HG02970 (cell line): ENCODE results near the gene ITFG2.

Source experiments
- ATAC-seq: cut with Tn5 transposase; IDR thresholded peaks from one replicate; pipeline ENCODE4 v1.9.1; 2021; ENCODE audit warnings: mild to moderate bottlenecking, moderate library complexity, moderate number of reproducible peaks; ENCODE audit not compliant: unreplicated experiment, low FRiP score

The ITFG2 gene

DNA sequence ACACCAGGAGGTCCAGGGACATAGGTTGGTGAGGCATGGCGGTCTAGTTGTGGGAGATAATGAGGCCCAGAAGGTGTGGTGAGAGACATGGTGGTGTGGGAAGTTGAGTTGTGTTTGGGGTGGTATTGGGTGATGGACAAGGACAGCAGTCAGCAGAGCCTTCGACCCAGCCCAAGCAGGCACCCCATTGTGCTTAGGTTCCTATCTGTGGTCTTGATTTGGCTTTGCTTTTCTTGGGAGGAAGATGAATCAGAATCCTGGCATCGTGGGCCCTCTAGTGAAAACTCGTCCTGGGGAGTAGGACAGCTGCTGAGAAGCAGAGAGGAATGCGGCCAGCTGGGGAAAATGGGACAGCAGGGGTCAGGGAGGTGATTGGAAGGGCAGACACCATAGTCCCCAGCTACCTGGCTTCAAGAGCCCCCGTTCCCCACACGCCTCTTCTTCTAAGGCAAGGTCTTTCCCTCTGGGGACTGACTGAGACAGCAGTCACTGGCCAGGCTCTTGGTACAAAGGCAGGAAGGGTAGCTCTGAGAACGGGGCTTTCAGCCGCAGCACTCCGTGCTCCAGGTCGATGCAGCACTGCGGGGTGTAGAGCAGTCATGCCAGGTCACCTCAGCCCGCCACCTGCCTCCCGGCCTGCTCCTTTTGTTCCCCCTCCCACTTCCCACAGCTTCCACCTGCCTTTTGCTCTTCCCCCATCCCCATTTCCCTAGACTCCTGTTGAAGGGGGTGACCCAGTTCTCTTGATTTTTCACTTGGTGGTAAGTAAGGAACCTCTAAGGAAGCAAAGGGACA lies 14.4 kb downstream of the ITFG2 start:
- no peak for ATAC-seq

DNA sequence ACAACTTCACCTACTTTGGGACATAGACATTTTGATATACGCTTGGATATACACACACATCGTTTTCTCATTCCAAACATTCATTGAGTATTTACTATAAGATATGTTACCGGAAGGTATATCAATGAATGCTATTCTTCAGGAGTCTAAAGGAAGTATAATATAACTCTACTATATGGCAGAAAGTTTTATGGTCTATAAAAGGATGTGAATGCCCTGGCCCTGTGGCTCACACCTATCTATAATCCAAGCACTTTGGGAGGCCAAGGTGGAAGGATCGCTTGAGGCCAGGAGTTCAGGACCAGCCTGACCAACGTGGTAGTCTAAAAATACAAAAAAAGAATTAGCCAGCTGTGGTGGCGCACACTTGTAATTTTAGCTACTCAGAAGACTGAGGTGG lies 16.8 kb downstream of the ITFG2 start:
- ATAC-seq = no peak

DNA sequence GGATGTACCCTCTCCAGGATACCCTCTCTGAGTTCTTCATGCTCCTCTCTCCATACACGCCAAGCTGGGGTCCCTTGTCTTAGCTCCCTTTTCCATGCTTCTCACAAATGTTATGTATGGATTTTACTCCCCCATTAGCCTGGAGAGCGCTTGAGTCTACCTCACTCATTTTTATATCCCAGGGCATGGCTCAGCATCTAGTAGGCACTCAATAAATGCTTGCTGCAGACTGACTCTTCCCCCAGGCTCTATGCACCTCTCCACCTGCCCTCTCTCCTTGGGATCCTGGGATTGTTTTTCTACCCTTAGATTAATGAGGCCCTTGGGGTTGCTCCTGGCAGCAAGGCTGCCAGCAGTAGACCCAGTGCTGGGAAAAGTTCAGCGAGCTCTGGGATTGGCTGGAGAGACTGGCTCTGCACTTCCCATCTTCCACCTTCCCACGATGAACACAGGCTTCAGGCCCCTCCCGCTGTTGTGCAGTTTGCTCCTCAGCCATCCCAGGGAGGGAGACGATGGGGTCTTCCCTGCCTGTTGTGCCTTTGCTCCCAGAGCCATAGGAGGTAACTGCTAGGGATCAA lies 20.2 kb downstream of the ITFG2 start:
- no peak for ATAC-seq

DNA sequence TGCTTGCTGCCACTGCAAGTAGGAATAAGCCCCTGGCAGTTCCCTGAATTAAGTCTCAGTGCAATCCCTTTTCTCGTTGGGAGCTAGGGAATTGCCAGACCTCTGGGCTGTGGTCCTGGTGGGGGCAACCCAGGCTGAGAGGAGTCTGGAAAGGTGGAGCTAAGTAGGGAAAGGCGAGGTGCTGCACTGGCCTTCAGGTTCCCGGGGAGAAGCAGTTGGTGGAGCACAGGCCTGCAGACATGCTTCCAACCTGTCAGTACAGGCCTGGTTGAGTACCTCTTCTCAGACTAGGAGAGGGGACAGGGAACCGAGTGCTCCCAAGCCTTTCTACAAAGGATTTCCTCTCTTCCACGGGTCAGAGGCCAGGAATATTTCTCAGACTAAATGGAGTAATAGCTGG lies 20.9 kb downstream of the ITFG2 start:
- ATAC-seq = no peak

DNA sequence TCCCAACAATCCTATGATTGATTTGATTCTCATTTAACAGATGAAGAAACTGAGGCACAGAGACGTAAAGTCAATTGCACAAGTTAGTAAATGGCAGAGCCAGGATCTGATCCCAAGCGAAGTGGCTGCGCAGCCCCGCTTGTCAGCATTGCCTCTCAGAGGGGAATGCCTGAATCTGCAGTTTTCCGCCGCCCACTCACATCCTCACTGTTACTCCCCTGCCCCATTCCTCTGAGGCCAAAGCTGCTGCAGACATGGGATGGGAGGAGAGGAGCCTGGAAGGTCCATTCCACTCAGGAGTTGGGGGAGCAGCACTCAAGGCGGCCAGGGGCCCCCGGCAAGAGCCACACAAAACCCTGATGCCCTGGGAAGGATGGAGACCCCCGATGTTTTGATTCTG lies 21.3 kb downstream of the ITFG2 start:
- ATAC-seq = no peak

DNA sequence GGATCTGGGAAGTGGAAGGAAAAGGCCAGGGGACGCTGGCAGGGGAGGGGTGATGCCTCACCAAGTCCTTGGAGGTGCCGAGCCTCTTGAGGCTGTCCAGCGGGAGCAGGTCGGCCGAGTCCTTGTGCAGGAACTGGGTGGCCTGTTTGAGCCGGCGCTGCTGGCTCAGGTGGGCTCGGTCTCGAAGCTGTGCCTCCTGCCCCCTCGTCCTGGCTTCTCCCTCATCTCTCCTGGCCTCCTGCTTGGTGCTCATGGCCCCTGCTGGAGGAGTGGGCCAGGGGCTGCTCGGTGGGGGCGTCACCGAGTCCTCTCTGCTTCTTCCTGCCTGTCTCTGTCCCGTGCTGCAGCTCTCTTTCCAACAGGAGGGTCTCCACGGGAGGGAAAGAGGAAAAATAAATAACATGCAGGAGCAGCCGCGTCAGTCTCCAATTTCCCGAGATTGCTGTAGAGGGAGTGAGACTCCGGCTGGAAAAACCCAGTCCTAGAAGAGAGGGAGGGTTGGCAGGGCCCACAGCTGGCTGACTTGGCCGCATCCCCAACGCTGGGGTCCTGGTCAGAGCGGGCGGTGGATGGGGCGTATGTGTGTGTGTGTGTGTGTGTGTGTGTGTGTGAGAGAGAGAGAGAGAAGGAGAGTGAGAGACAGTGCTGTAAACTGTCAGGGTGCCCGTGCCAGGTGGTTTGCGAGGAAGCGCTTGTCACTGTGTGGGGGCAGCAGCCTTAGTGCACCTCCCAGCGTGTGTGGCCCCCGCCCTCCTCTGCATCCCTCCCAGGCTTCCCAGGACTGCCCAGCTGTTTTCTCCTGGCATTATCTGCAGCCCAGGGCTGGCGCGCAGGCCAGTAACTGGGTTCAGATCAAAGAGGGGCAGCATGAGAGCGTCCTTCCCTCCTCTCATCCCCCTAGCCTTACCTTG lies 22.4 kb downstream of the ITFG2 start, which contains the start of gene NRIP2:
Gene NRIP2, minus strand, starts transcription at position 455 of the 911 bp plus-strand sequence. Its CDS starts 52 bp downstream, at position 403.
- no peak for ATAC-seq

DNA sequence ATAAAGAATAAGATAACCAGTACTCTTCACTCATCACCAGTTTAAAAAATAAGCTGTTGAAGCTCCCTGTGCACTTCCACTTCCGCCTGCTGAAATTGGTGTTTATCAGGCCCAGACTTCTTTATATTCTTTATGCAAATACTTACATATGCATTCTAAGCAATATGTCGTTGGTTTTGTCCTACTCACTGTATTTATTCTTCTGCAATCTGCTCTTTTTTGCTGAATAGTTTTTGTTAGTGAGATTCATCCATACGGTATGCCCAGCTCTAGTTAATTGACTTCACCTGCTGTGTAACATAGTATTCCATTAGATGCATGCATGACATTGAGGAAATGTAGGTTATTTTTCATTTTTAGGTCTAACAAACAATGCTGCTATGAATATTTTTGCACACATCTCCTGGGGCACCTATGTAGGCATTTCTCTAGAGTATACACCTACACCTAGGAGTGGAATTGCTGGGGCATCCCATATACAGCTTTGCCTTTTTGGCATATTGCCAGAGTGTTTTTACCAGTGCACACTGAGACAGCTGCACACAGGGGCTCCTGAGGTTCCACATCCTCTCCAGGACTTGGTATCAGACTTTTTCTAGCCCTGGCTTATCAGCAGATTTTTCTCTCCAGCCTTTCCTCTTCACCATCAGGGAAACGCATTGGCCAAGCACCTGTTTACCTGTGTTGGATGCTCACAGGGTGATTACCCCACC lies 23.4 kb downstream of the ITFG2 start:
- no peak for ATAC-seq

DNA sequence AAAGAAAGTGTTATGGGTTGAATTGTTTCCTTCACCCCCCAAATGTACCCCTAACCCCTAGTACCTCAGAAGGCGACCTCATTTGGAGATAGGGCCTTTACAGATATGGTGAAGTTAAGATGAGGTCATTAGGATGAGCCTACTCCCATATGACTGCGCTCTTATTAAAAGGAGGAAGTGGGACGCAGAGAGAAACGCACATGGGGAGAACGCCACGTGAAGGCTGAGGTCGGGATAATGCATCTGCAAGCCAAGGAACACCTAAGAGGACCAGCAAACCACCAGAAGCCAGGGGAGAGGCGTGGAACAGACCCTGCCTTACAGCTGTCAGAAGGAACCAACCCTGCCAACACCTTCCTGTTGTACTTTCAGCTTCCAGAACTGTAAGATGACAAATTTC lies 24.1 kb downstream of the ITFG2 start:
- no peak for ATAC-seq

DNA sequence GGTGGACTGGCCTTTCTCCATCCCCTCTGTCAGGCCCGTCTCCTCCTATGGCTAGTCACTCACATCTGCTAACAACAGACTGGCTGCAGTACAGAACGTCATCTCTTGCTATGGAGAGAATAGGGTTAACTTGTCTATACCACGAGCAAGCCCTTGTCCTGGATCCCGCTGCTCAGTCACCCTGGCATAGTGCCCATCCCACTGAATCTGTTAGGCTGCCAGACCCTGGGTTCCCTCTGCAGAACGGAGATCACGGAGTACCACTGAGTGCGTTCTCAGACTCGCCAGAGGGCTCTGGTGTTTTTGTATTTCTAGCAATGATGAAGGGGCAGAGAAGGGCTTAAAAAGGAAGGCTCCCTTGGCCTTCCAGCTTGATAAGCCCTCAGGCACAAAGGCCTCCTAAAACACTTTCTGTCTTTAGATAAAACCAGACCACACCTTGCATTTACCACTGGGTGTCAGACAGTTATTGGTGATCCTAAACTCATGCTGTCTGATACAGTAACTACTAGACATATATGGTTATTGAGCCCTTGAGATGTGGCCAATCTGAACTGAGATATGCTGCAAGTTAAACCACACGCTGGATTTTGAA lies 28.7 kb downstream of the ITFG2 start:
- ATAC-seq = no peak

DNA sequence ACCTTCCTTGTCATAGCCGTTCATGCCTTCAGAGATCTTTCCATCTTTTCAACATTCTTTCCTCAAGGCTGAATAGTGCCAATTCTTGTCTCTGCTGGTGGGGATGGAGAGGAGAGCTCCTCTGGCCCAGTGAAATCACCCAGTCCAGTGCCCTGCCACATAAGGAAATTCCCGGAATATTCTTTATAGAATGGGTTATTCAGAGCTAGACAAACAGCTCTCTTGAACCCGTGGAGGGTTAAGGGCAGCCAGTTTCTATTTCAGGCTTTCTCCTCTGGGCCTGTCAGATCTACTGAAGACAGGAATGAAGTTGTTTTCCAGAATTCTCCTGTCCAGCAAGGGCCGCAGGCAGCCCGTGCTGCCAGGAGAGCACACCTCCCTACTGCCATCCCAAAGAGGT lies 30.5 kb downstream of the ITFG2 start:
- no peak for ATAC-seq

DNA sequence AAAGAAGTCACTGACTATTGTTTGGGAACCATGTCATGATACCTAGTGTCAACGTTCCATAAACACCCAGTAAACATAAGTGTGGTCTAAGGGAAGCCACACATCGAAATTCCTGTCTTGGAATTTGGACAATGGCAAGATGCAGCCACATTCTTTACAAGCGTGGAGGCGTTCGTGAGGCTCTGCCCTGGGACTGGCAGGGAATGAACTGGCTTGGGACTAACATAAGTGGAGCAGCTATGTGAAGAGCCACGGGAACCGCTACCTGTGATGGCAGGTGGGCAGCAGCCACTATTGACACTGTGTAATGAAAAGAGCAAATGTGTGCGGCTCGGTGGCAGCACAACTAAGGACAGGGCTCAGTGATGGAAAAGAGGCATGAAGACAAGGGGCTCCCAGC lies 32.3 kb downstream of the ITFG2 start:
- ATAC-seq = no peak

DNA sequence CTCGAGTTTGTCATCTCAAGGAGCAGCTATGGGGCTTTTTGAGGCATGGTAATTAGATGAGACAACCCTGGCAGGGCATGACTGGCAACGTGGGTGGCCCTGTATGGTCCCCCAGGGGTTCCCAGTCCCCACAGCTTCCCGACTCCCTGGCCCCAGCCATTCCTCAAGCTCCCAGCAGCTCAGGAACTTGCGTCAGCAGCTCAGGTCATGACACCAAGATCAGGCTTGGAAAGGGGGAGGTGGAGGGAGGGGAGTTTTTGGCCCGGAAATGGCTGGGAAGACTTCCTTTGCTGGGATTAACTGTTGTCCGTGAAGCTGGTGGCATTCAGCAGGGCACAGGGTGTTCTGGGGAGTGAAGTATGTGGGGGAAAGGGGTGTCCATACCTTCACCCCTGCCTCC lies 32.8 kb downstream of the ITFG2 start:
- ATAC-seq = no peak

DNA sequence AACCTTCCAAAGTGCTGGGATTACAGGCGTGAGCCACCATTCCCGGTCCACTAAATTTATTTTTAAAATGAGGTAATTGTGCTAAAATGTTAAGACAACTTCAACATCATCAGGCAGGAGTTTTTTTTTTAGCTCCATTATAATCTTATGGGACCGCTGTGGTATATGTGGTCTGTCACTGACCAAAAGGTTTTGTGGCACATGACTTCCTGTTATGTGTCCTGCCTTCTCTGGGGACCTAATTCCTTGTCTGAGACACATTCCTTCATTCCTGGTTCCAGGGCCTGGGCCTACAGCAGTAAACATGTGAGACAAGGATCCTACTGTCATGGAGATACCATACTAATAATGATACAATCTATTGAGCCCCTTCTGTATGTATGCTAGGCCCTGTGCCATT lies 39.5 kb downstream of the ITFG2 start:
- ATAC-seq = no peak

DNA sequence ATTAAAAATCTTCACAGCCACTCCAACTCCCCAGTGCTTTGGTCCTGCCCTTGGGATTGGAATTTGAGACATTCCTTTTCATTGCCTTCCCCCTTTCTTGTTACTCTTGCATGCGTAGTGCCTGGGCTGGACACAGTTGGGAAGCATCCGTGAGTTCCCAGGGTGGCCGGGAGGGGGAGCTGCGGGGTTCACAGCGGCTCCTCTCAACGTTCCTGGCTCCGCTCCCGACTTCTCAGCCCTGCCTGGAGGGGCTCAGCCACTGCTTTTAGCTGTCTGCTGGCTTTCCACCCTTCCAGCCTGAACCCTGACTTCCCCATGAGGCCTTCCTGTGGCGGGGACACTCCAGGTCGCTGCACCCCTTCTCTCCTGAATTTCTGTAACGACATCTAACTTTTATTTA lies 41.2 kb downstream of the ITFG2 start:
- ATAC-seq = no peak

DNA sequence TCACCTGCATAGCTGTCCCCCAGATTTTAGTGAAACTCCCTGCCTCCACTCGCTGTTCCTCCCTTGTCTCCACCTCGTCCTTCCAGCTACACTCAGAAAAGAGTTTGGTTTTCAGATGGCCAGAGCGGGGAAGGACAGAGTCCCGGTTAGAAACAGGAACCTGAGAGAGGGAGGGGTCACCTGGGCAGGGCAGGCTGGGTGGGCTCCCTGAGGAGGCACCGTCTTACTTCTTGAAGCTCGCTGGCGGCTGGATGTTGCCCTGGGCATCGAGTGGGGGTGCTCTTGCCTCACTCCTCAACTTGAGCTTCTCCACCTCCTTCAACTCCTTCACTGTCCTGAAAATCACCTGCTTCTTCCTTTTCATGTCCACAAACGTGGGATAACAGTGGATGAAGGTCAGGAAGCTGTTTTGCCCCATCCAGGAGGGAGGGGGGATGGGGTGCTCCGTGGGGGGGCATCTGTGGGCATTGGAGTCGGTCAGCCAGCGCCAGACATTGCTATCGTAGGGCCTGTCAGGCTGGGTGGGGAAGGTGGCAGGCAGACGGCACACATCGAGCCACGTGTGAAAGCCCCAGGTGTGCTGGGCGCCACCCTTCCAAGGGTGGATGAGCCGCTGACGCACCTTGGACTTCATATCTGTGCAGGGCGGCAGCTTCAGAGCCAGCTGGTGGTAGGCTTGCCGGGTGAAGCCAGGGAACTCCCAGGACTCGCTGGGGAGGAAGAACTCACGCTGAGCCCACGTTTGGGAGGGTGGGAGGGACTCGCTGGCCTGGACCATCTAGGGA lies 42.4 kb downstream of the ITFG2 start:
- ATAC-seq = no peak

DNA sequence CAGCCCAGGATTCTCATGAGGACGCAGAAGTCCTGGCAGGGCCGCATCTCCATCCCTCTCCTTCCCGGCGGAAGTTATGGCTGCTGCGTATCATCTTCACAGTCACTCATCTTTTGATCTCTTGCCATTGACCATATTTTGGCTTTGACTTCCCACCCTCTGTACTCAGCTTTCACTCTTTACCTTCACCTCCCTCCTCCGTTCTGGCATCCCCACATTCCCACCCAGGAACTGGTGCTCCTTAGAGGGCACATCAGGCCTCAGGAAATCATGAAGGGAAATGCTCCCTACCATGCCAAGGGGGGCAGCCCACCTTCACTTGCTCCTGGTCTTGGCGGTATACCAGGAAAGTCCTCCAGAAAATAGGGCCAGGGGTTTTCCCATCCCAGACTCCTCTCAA lies 43.1 kb downstream of the ITFG2 start:
- ATAC-seq = no peak

DNA sequence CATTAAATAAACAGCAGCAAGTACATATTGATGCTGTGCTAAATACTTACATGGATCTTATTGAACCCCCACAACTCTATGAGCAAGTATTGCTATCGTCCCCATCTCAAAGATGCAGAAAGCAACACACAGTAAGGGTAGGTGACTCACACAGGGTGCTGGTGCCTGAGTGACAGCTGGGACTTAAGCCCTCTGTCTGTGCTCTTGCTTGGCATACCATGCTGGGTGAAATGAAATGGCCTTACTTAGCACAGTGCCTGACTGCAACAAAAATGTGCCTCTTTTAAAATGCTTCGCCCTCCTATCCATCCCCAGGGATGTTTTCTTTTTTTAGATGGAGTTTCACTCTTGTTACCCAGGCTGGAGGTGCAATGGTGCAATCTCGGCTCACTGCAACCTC lies 43.6 kb downstream of the ITFG2 start:
- no peak for ATAC-seq

DNA sequence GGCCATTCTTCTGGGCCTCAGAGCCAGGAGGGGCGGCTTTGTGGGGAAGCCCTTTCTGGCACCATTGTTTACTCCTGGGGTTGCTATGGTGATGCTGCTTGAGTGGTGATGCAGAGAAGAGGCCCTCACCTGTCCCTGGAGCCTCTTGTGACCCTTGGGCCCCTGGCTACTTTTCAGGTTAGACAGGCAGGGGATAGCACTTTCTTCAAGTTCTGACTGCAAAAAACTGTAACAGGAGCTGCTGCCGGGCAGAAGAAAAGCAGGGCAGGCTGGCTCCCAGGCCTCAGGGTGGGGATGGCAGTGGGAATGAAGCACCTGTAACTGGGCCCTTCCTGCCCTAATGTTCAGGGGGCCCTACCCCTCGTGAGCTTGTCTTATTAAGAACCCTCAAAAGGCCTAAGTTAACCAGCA lies 44.6 kb downstream of the ITFG2 start, which contains the start of gene TEX52:
Gene TEX52, minus strand, starts transcription at position 19 of the 411 bp plus-strand sequence. Its CDS starts 13 bp downstream, at position 6.
- ATAC-seq = no peak

DNA sequence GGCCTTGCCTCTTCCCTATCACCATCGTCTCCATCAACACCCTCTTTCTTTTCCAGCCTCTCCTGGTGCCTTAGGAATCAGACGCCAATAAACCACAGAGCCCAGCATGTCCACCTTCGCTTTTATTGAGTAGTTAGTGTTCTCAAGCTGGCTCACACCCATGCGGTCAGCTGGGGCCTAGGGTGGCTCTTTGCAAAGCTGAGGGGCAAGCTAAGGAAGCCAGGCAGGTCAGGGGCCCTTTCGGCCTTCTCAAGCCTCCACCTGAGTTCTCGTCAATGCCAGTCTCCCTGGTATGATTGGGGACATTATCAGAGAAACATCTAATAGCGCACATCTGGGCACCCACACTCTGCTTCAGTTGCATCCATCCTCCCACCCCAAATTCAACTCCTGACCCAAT lies 45.1 kb downstream of the ITFG2 start:
- no peak for ATAC-seq
